OCI-LY1 (cell line): ENCODE measurements around the gene GLMP.

Source experiments
- EZH2 ChIP-seq: fragments of 200-600 bp; sonication (generic), shearing (Covaris generic); IDR thresholded peaks from 2 replicates; pipeline ENCODE4 v1.8.0; 2017; ENCODE audit warnings: borderline replicate concordance, mixed run types, mild to moderate bottlenecking, antibody characterized with exemption, low read length, moderate library complexity, mixed read lengths
- TF ChIP-seq, protein P1 (sequence below): fragments of 200-600 bp; sonication (generic), shearing (Covaris generic); IDR thresholded peaks from 2 replicates; pipeline ENCODE4 v1.5.1; 2017; ENCODE audit warnings: mild to moderate bottlenecking, antibody characterized with exemption, low read length, moderate library complexity, mixed read lengths

DNA sequence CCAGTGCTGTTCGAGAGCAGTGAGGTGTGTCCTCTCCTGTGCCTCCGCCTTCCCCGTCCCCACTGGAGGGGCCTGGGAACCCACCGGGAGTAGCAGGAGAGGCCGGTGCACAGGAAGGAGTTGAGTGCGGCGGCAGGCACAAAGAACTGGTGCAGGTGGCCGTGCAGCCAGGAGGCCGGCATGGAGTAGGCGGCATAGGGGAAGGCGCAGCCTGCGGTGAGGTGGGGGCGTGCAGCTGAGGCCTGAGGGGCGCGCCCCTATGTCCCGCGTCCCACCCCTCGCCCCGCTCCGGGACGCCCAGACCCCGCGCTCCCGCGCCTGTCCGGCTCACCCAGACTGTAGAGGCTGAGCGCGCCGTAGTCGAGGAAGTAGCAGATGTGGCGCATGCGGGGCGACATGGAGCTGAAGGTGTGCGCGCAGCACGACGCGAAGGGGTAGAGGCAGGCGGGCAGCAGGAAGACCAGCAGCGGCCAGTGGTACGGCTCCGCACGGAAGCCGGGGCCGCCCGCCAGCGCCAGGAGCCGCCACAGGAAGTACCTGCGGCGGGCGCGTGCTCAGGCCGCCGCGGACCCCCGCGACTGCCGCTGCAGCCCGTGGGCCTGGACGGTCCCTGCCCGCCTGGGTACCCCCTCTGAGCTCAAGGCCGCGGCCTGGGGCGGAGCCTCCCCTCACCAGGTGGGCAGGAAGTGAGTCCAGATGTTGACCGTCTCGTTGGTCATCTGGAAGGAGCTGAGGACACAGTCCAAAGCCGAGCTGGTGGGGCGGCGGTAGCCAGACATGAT, 49.8 kb downstream of the GLMP start:
- no peak for TF ChIP-seq EZH2
- TF ChIP-seq, protein P1, sequence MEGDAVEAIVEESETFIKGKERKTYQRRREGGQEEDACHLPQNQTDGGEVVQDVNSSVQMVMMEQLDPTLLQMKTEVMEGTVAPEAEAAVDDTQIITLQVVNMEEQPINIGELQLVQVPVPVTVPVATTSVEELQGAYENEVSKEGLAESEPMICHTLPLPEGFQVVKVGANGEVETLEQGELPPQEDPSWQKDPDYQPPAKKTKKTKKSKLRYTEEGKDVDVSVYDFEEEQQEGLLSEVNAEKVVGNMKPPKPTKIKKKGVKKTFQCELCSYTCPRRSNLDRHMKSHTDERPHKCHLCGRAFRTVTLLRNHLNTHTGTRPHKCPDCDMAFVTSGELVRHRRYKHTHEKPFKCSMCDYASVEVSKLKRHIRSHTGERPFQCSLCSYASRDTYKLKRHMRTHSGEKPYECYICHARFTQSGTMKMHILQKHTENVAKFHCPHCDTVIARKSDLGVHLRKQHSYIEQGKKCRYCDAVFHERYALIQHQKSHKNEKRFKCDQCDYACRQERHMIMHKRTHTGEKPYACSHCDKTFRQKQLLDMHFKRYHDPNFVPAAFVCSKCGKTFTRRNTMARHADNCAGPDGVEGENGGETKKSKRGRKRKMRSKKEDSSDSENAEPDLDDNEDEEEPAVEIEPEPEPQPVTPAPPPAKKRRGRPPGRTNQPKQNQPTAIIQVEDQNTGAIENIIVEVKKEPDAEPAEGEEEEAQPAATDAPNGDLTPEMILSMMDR: no peak
